GM19023 (cell line): ENCODE results near the gene CD300A.

ENCODE experiments used
- ATAC-seq: cut with Tn5 transposase; IDR thresholded peaks from one replicate; pipeline ENCODE4 v1.9.1; 2021; ENCODE audit warnings: mild to moderate bottlenecking, moderate library complexity; ENCODE audit not compliant: unreplicated experiment

Gene CD300A

DNA sequence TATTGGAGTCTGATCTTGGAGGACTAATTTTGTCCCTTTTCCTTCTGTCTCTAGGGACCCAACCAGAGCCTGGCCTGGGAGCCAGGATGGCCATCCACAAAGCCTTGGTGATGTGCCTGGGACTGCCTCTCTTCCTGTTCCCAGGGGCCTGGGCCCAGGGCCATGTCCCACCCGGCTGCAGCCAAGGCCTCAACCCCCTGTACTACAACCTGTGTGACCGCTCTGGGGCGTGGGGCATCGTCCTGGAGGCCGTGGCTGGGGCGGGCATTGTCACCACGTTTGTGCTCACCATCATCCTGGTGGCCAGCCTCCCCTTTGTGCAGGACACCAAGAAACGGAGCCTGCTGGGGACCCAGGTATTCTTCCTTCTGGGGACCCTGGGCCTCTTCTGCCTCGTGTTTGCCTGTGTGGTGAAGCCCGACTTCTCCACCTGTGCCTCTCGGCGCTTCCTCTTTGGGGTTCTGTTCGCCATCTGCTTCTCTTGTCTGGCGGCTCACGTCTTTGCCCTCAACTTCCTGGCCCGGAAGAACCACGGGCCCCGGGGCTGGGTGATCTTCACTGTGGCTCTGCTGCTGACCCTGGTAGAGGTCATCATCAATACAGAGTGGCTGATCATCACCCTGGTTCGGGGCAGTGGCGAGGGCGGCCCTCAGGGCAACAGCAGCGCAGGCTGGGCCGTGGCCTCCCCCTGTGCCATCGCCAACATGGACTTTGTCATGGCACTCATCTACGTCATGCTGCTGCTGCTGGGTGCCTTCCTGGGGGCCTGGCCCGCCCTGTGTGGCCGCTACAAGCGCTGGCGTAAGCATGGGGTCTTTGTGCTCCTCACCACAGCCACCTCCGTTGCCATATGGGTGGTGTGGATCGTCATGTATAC, 26.5 kb upstream of the CD300A start:
- no peak for ATAC-seq

DNA sequence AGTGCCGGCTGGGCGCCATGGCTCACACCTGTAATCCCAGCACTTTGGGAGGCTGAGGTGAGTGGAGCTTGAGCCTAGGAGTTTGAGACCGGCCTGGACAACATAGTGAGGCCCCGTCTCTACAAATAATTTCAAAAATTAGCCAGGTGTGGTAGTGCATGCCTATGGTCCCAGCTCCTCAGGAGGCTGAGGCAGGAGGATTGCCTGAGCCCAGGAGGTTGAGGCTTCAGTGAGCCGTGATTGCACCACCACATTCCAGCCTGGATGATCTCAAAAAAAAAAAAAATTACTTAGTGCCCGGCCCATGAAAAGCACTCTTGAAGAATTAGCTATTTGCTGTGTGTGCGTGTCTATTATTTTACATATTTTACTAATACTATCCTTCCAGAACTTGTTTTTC, 24.9 kb upstream of the CD300A start:
- no peak for ATAC-seq

DNA sequence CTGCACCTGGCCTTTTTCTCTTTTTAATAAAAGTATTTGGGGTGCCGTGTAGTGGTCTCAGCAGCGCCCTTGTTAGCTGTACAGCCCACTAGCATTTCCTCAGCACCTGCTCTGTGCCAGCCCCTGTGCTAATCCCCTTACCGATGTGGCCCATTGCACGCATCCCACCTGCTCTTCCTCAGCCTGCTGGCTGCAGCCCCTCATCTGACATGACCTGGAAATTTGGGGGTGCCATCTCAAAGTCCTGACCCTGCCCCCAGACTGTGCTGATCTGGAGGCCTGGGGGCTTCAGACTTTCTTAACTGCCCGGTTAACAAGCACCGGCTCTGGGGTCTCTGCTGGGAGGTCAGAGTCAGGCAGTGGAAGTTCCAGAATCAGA, 24.2 kb upstream of the CD300A start:
- no peak for ATAC-seq

DNA sequence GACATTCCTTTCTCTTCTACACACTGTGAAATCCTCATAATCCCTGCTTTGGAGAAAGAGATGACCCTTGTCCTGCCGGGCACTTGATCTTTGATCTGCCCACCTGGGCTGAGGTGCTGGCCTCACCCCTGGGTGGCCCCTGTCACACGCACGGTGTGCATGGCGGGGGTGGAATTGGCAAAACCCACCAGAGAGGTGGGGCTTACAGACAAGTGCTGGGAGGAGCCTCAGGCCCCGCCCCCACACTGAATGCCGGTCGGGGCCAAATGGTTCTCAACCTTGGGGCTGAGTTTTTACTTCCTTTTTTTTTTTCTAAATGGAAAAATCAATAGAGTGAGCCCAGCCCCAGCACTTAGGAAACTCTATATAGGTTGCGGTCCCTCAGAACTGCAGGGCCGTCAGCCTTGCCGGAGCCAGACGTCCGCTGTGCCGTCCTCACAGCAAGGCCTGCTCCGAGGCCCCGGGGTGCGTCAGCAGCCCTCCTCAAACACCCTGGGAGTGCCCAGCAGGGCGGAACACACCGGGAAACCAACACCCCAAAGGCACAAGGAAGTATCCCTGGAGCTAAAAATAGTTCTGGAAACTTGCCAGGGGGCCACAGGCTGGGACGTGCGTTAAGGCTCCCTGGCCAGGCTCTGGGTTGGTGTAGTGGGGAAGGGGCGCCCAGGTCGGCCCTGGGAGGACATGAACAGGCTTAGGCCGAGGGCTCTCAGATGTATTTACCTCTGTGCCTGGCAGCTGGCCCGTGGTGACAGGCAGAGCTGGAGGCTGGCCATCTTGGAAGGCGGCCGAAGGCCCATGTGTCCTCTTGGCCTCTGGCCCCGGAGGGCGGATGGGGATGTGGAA, 23.5 kb upstream of the CD300A start:
- peak; percentile 62 for ATAC-seq

DNA sequence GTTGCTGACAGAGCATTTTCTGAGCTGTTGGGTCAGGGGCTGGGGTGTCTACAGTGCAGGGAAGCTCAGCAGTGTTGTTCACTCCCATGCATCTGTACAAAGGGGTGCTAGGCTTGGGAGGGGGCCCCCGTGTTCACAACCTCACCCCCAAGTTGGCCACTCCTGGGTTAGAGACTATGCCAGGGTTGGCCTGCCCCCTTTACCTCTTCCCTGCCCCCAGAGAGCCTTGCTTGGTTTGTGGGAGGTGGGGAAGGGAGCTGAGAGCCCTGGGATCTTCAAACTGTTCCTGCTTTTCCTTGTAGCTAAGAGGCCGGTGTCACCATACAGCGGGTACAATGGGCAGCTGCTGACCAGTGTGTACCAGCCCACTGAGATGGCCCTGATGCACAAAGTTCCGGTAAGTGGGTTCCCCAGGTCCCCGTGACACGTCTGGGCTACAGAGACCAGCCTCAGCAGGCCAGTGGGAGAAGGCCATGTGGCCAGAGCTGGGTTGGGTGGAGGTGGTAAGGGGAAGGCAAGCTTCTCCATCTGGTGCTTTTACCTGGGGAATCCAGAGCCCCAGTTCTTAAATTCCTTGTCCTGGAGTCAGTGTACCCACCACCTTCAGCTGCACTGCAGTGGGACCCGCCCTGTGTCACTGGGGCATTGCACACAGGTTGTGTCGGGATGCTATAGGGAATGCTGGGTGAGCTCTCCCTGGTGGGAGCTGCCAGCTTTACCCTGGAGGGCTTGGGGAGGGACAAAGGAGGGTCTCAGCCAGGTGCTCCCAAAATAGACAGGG, 22.7 kb upstream of the CD300A start:
- no peak for ATAC-seq

DNA sequence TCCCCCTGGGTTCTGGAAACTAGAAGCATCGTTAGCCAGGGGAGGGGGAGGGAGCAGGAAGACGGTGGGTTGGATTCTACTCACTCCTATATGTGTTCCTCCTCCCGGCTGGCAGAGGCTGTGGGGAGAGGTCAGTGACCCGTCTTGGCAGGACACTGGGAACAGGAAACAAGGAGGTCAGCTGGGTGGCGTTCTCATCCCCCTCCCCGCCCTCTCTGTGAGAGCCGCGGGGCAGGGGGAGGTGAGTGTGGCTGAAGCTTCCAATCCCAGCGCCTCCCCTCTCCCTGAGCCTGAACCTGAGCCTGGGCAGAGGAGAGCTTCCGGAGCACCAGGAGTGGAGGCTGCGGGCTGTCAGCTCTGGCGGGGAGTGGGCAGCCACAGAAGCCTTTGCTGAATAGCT, 22.0 kb upstream of the CD300A start:
- ATAC-seq = no peak

DNA sequence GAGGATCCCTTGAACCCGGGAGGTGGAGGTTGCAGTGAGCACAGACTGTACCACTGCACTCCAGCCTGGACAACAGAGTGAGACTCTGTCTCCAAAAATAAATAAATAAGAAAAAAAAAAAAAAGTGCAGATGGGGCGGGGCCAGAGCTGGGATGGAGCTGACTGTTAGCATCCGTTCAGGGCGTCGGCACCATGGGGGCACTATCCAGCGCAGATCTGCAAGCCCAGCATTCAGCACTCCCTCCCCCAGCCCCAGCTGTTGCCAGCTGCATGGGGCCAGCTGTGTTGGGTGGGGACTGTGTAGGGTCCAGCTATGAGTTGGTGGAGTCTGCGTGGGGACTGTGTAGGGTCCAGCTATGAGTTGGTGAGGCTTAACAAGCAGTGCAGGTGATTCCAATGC, 21.3 kb upstream of the CD300A start:
- no peak for ATAC-seq

DNA sequence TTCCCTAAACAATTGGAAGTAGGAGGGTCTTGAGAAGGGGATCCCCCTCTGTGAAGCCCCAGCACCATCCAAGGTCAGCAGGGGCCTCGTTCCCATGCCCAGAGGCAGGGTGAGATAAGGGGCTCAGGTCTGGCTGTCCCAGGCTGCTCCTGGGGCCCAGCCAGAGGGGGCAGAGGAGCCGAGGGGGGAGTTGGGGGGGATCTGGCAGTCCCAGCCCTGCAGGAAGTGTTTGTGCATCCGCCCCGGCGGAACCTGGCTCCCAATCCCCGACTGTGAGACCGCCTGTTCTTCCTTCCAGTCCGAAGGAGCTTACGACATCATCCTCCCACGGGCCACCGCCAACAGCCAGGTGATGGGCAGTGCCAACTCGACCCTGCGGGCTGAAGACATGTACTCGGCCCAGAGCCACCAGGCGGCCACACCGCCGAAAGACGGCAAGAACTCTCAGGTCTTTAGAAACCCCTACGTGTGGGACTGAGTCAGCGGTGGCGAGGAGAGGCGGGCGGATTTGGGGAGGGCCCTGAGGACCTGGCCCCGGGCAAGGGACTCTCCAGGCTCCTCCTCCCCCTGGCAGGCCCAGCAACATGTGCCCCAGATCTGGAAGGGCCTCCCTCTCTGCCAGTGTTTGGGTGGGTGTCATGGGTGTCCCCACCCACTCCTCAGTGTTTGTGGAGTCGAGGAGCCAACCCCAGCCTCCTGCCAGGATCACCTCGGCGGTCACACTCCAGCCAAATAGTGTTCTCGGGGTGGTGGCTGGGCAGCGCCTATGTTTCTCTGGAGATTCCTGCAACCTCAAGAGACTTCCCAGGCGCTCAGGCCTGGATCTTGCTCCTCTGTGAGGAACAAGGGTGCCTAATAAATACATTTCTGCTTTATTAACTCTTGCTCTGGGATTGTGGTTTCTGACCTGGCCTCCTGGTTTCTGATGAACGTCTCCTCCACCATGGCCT, 19.6 kb upstream of the CD300A start:
- ATAC-seq = peak; percentile 42

DNA sequence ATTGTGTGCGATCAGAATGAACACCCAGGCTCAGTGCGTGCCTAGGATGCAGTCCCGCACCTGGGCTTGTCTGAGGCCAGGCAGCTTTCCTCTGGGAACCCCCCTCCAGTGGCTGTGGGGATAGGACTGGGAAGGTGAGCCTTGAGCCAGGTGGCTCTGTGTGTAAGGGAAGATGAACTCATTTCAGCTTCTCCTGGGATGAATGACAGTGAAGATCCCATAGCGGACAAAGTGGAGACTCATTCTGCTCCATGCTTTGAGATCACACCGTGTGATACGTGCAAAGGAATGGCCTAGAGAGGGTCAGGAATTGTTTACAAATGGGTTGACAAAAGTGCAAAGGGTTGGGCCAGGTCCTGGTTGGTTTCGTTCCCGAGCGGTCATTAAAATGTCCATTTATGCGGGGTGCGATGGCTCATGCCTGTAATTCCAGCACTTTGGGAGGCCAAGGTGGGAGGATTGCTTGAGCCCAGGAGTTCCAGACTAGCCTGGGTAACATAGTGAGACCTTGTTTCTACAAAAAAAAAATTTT, 18.7 kb upstream of the CD300A start:
- ATAC-seq = no peak

DNA sequence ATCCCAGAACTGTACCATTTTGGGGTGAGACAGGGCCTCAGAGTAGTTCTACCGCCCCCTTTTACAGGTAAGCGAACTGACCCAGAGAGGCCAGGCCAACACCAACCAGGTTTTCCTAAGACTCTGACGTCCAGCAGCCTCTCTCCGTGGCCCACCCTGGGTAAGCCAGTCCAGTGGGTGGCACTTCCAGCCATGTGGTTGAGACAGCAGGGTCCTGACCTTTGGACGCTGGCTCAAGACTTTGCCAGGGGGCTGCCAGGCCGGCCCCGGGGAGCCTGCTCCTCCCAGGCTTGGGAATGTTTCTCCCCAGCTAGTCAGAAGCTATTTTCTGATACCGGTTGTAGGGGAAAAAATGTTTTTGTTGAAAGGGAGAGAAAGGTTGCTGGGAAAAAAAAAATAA, 17.7 kb upstream of the CD300A start:
- ATAC-seq = no peak

DNA sequence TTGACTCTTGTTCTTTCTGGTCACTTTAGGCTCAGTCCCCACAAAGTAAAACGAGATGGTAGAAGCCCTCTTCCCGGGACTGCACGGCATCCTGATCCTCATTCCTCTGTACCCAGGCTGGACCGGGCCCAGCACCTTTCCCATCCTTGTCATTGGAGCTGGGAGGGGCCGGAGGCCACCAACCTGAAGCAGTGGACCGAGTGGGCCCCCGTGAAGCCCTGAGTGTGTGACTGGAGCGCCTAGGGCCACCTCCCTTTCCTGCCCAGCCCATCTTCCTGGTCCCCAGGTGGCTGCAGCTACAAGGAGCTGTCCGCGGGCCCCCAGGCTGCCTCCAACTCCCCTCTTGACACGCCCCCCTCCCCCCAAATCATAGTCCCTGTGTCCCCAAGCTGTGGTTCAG, 17.1 kb upstream of the CD300A start:
- no peak for ATAC-seq

DNA sequence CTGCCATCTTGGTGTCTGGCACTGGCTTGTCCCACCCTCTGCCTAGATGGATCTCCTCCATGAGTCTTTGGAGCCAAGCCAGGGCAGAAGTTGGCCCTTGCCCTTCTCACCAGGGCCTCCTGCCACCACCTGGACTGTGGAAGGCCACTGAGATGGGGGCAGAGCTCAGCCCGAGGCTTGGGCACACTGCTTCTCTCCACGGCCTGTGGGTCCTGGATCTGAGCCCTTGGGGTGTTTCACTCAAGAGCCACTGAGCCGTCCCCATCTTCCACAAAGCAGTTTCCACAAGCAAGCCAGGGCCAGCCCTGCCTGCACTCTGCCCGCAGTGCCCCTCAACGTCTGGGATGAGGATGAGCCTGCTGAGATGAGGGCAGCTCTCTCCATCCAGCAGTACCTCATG, 16.7 kb upstream of the CD300A start:
- ATAC-seq = no peak

DNA sequence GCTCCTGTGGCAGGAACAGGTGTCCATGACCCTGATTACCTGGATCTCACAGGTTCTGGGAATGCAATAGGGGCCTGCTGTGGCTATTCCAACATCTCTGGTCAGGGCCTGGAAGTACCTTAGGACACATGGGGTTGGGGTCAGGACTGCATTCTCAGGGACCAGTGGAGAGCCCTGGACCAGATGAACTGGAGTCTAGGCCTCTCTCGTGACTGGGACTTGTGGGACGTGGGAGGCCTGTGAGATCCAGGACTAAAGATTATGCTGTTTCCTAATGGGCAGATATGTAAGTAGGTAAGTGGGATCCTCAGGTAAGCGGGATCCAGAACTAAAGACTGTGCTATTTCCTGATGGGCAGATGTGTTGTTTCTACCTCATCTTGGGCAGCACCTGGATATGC, 16.2 kb upstream of the CD300A start:
- ATAC-seq = no peak

DNA sequence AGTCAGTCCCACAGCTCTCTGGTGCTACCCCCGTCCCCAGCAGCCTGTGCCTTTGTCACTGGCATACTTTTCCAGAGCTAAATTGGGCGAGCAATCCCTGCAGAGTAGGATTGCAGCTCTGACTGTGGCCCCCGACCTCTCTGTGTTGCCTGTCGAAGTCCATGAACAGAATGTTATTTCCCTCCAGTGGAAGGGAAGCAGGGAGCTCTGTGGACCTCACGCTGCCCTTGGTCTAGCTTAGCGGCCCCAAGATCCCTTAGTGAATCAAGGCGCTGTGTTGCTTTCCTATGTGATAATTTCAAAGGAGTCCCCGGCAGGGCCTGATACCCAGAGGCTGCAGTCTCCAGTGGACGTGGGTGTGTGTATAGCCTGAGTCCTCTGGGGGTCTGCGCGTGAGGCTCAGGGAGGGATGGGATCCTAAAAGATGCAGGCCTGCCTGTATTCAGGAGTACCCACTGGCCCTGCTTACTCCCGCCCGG, 15.5 kb upstream of the CD300A start:
- ATAC-seq = no peak

DNA sequence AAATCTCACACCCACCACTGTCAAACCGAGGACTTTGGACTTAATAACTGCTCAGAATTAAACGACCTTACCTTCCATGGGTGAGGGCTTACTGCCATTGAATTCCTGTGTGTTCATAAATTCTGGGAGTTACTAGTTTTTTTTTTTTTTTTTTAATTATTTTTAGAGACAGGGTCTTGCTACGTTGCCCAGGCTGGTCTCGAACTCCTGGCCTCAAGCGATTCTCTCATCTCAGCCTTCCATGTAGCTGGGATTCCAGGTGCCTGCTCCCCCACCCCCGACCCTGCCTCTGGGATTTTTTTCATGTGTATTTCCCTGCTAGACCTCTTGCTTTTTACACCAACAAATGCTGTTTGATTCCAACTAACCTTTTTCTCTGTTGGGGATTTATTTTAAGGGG, 14.9 kb upstream of the CD300A start:
- no peak for ATAC-seq

DNA sequence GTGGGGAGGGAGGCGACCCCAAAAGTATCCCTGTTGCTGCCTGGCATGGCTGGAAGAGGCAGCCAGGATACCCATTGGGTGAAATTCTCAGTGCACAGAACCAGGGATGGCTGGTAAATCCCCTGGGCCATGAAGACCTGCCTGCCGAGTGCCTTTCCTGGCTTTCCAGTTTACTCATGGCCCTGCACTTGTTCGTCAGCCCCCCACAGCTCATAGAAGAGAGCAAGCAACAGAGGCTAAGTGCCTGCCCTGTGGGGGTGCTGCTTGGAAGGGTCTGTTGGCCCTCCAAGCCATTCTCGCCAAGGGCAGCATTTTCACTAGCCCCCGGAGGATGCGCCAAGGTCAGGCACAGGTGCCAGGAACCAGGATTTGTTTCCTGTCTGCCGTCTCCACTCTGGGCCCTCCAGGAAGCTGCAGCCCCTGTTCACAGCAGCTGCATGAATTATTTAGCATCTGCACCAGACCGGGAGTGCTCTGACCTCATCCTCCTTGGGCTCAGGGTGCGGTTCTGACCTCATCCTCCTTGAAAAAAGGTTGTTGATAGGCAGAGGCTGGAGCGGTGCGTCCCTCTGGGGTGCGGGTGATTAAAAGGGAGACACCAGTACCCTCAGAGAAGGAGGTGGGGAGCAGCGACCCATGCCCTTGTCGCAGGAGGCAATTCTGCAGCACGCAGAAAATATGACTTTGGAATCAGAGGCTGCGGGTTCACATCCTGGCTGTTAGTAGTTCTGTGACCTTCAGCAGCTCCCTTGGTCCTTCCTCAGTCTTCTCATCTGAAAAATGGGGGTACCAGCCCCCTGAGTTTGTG, 14.2 kb upstream of the CD300A start:
- no peak for ATAC-seq

DNA sequence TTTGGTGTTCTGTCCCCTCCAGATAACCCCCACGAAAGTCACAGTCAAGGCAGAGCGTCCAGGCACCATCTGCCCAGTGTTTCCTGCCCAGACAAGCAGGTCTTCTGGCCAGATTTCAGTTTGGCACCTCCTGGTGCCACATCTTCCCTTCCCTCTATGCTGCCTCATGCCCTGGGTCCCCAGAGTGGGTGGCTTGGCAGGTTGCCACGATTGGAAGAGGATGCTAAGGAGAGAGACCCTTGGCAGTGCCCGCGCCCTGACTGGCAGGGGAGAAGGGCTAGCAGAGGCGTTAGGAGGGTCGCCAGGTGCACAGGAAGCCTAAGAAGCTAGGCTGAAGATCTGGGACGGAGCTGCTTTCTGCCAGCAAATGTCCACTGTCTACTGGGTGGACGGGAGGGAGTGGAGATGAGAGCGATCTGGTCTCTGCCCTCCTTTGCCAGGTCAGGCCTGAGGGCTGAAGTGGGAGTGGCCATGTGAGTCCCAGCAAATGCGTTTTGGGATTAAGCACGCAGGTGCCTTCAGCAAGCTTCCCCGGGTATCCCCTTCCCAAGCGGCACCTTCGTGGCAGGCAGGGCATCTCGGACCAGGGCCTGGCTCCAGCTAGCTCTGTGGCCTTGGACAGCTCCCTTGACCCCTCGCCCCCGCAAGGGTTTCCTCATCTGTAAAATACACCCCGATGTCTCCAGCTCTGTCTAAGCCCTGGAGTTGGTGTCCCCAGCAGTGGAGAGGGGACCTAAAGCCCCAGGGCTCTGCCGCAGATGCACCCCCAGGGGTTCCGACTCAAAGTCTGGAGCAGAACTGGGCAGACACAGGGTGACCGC, 13.4 kb upstream of the CD300A start:
- ATAC-seq = no peak

DNA sequence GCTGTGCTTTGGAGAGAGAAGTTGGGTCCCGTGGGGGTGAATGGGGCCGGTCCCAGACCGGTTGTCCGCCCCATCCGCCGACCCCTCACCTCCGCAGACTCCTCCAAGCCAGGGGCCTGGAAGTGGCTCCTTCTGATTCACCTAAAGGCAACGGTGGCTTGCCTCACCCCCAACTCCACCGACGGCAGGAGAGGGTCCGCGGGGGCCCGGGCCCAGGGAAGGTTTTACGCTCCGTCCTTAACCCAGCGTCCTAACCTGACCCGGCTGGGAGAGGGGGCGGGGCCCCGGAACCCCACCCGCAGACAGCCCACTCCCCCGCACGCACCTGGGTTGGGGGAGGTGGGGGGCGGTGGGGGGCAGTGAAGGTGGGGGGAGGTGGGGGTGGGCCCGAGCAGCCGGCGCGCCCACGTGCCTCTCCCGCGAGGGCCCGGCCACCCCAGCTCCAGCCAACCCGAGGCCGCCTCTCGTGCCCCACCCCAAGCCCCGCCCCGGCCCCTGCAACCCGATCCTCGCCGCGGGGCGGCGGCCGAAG, 12.7 kb upstream of the CD300A start:
- peak; percentile 90 for ATAC-seq
